SU-DHL-6 (cell line): ENCODE results near the gene HSFY2.
"Not testable (repeated sequence)": the region's sequence is repeated elsewhere in the genome, so short reads cannot be mapped to it uniquely, and the experiment has no call there.

Source experiments
- CTCF ChIP-seq: fragments of 200-600 bp; sonication (generic); IDR thresholded peaks from one replicate; pipeline ENCODE4 v1.5.1; 2017; ENCODE audit warnings: antibody characterized with exemption, mild to moderate bottlenecking, low read length, moderate library complexity; ENCODE audit not compliant: insufficient read depth, poor library complexity, severe bottlenecking
- EZH2phosphoT487 ChIP-seq: fragments of 200-600 bp; sonication (generic), shearing (Covaris generic); conservative IDR thresholded peaks from 2 replicates; pipeline ENCODE4 v1.6.1; 2018; ENCODE audit warnings: mild to moderate bottlenecking, antibody characterized with exemption, low read length, moderate library complexity, mixed read lengths

- not testable (repeated sequence) for TF ChIP-seq CTCF, EZH2phosphoT487
These were observed 19.5 kb downstream of the HSFY2 start for GRCh38 chrY:18754077-18754476.
